Transverse colon (tissue), 4 donors: Measurements from ENCODE around the gene ARFGAP2. TPM values are rescaled to one million over a fixed set of nuclear protein-coding genes. Genes with fewer than 3 reads are reported as not detected.
A peak's percentile ranks its signal among the peaks of the same experiment; 100 is the strongest.

ENCODE experiments used
- DNase-seq: peaks from one replicate; pipeline ENCODE4 v3.0.0-alpha.2; 2019
- H3K27ac ChIP-seq, 4 donors: fragments of 200-600 bp; sonication (generic); 2 replicates each; pipeline ENCODE4 v1.5.1; 2016 to 2018; ENCODE audit warnings: inconsistent platforms in 4 of 4
- H3K27me3 ChIP-seq: fragments of 200-600 bp; sonication (generic); 2 replicates; pipeline ENCODE4 v1.5.1; 2017; ENCODE audit warnings: inconsistent platforms
- H3K36me3 ChIP-seq, 4 donors: fragments of 200-600 bp; sonication (generic); 2 replicates each; pipeline ENCODE4 v1.5.1; 2017 to 2019; ENCODE audit warnings: inconsistent platforms in 4 of 4
- H3K4me1 ChIP-seq, 4 donors: fragments of 200-600 bp; sonication (generic); 2 replicates each; pipeline ENCODE4 v1.5.1; 2017 to 2020; ENCODE audit warnings: inconsistent platforms in 4 of 4
- H3K4me3 ChIP-seq, 4 donors: fragments of 200-600 bp; sonication (generic); 1 replicate in 1 of 4; 2 replicates in 3 of 4; pipeline versions ENCODE4 v1.5.1 to v1.6.1; 2017 to 2019; ENCODE audit warnings: inconsistent platforms in 4 of 4
- H3K9me3 ChIP-seq, 2 donors: fragments of 200-600 bp; sonication (generic); 2 replicates each; pipeline ENCODE4 v1.5.1; 2017 to 2019; ENCODE audit warnings: inconsistent platforms in 2 of 2
- CTCF ChIP-seq, 5 experiments: fragments of 200-600 bp in 3 of 5; fragments of 450-650 bp in 2 of 5; sonication (generic) in 3 of 5; IDR thresholded peaks; 1 replicate in 2 of 5; 2 replicates in 3 of 5; pipeline ENCODE4 v1.5.1; 2016 to 2017; ENCODE audit warnings: antibody characterized with exemption in 5 of 5, inconsistent platforms in 3 of 5, mild to moderate bottlenecking in 2 of 5, moderate library complexity in 1 of 5
- EP300 ChIP-seq: sonication (generic); formaldehyde crosslinking; IDR thresholded peaks from one replicate; pipeline ENCODE4 v1.6.1; 2017; ENCODE audit warnings: antibody characterized with exemption, low read depth
- POLR2A ChIP-seq: fragments of 450-650 bp; IDR thresholded peaks from one replicate; pipeline ENCODE4 v1.6.1; 2016; ENCODE audit warnings: antibody characterized with exemption, mild to moderate bottlenecking, moderate library complexity
- POLR2AphosphoS5 ChIP-seq, 3 donors: sonication (generic); formaldehyde crosslinking; IDR thresholded peaks; one replicate each; pipeline ENCODE4 v1.6.1; 2016; ENCODE audit warnings: antibody characterized with exemption in 3 of 3
- WGBS, 2 donors: methylation state at CpG; one replicate each; pipeline ENCODE4 v1.1.5; 2018; ENCODE audit warnings: low coverage in 1 of 2; 5-methylcytosine and 5-hydroxymethylcytosine counted together
- in situ Hi-C, 4 donors: fragments of 200-750 bp; cut with MboI; loops; one replicate each; pipeline versions ENCODE4 v1.15.0 to v1.15.1; 2017; ENCODE audit warnings: low sequenced_read_pairs in 3 of 4, low pct_ligation_motif_present in 1 of 4, low pct_unique_long_range_greater_than_20kb in 1 of 4
- intact Hi-C: fragments of 100-400 bp; cut with DNase I; formaldehyde crosslinking; loops from one replicate; pipeline ENCODE4 v1.15.1; 2023; ENCODE audit warnings: low total_unique reads
- total RNA-seq, 4 donors: library from RNA; depleted of rRNA; stranded (reverse); fragments of >200 nt; gene quantifications; one replicate each; pipeline ENCODE4 v1.1.0, GENCODE V29; 2016

ARFGAP2 gene
- total RNA-seq: 100 to 1,000 TPM; 123 to 213 (median 132) TPM

GRCh38 chr11:47176328-47177228 lies at the start of gene ARFGAP2:
ARFGAP2 (minus strand) TSS chr11:47176879; CDS start chr11:47176853, 26 bp downstream.
- Histone ChIP-seq H3K36me3 (peaks cover 0 to 21% (median 0%) of the 10 kb centered on the region in 4 donors), H3K4me1 (peaks cover 15 to 39% (median 24%) of the 10 kb centered on the region in 4 donors), H3K4me3 (peak within 1 kb of the TSS; percentile 86 to 96 (median 88)), H3K27ac (peak within 1 kb of the TSS; percentile 91 to 99 (median 95)), H3K9me3 (no peaks in the 10 kb centered on the region), H3K27me3 (no peaks in the 10 kb centered on the region)
- in situ Hi-C loops: loop anchor here in 3 of 4 donors (5.0 to 25.0 kb wide), 3 partner anchors 81 to 186 kb away; partner anchors contain the start of genes MYBPC3 (in 1 of the 3) and NR1H3 (in 1 of the 3)
- DNase-seq: peak; percentile 97
- 0% methylated on average over 46 of the region's 89 CpGs; no CpG with 5 or more reads in 1 of the 2 donors for WGBS, 2 donors
- TF ChIP-seq EP300 (peak; percentile 13), CTCF (IDR thresholded peaks at IDR 0.05) (no peak), POLR2AphosphoS5 (IDR thresholded peaks at IDR 0.05) (peak; percentile 50 to 81 (median 78)), POLR2A (no peak)
- intact Hi-C loops: loop anchor here (5.0 to 10.0 kb wide), 2 partner anchors 58 to 181 kb away; no protein-coding TSS in a partner anchor

GRCh38 chr11:47225552-47226400 lies 49.1 kb upstream of the ARFGAP2 start:
- WGBS, 2 donors: 89 to 92% methylated on average over 6 to 7 of the region's 7 CpGs
- no peak for DNase-seq
- no peak overlapping the region for H3K27ac ChIP-seq
- no peaks in the 10 kb centered on the region for H3K27me3 ChIP-seq
- no peaks in the 10 kb centered on the region for H3K9me3 ChIP-seq
- in situ Hi-C loops (no loop called here), intact Hi-C loops (no loop called here)
- H3K36me3 ChIP-seq: peaks cover 0 to 24% (median 9%) of the 10 kb centered on the region in 4 donors
- TF ChIP-seq EP300 (no peak), CTCF (IDR thresholded peaks at IDR 0.05) (no peak)
- no peak overlapping the region for H3K4me3 ChIP-seq
- no peaks in the 10 kb centered on the region for H3K4me1 ChIP-seq

GRCh38 chr11:47222696-47223095 lies 46.0 kb upstream of the ARFGAP2 start:
- H3K27me3 ChIP-seq: no peaks in the 10 kb centered on the region
- no peak for DNase-seq
- no peaks in the 10 kb centered on the region for H3K9me3 ChIP-seq
- H3K4me1 ChIP-seq: peaks cover 0 to 3% (median under 1%) of the 10 kb centered on the region in 4 donors
- intact Hi-C loops: no loop called here
- 90 to 95% methylated on average over 2 of the region's 2 CpGs for WGBS, 2 donors
- in situ Hi-C loops: no loop called here
- TF ChIP-seq CTCF (IDR thresholded peaks at IDR 0.05) (no peak), POLR2A (no peak), POLR2AphosphoS5 (IDR thresholded peaks at IDR 0.05) (no peak), EP300 (no peak)
- H3K36me3 ChIP-seq: peaks cover 0 to 33% (median 9%) of the 10 kb centered on the region in 4 donors
- H3K27ac ChIP-seq: no peak overlapping the region
- no peak overlapping the region for H3K4me3 ChIP-seq

- in situ Hi-C loops: no loop called here
- Histone ChIP-seq H3K4me3 (no peak overlapping the region), H3K36me3 (peaks cover 0 to 33% (median 9%) of the 10 kb centered on the region in 4 donors), H3K9me3 (no peaks in the 10 kb centered on the region), H3K27ac (peak overlapping the region in 1 of 4 donors; percentile 15), H3K4me1 (peaks cover 16 to 25% (median 21%) of the 10 kb centered on the region in 4 donors), H3K27me3 (no peaks in the 10 kb centered on the region)
- no peak for DNase-seq
- TF ChIP-seq CTCF (IDR thresholded peaks at IDR 0.05): no peak
- TF ChIP-seq POLR2A: no peak
- TF ChIP-seq EP300: no peak
- TF ChIP-seq POLR2AphosphoS5 (IDR thresholded peaks at IDR 0.05): no peak
- WGBS, 2 donors: 25 to 27% methylated on average over 1 of the region's 1 CpG
- intact Hi-C loops: no loop called here
These were observed 43.7 kb upstream of the ARFGAP2 start for GRCh38 chr11:47220401-47220821.
